ENCODE measurements around the gene TCF12. TPM values are rescaled to one million over a fixed set of nuclear protein-coding genes. Genes with fewer than 3 reads are reported as not detected.

The TCF12 gene
- total RNA-seq, 2 experiments from 2014 or later = 55.8 to 59.4 TPM

- Mint-ChIP-seq H3K4me1 (peaks cover 25% of the 10 kb centered on the region), H3K4me3 (no peak overlapping the region), H3K27ac (no peak overlapping the region), H3K27me3 (no peaks in the 10 kb centered on the region), H3K36me3 (peaks cover 33% of the 10 kb centered on the region), H3K9me3 (peaks cover 12% of the 10 kb centered on the region)
- no peak for DNase-seq
Observed at GRCh38 chr15:57025264-57025926, 107.0 kb downstream of the TCF12 start.

- no peak overlapping the region for H3K27ac Mint-ChIP-seq
- peaks cover 28% of the 10 kb centered on the region for H3K4me1 Mint-ChIP-seq
- peaks cover 12% of the 10 kb centered on the region for H3K9me3 Mint-ChIP-seq
- DNase-seq = no peak
- H3K36me3 Mint-ChIP-seq = peaks cover 30% of the 10 kb centered on the region
- H3K4me3 Mint-ChIP-seq = no peak overlapping the region
- no peaks in the 10 kb centered on the region for H3K27me3 Mint-ChIP-seq
Observed at GRCh38 chr15:57026016-57026592, 107.7 kb downstream of the TCF12 start.

DNA sequence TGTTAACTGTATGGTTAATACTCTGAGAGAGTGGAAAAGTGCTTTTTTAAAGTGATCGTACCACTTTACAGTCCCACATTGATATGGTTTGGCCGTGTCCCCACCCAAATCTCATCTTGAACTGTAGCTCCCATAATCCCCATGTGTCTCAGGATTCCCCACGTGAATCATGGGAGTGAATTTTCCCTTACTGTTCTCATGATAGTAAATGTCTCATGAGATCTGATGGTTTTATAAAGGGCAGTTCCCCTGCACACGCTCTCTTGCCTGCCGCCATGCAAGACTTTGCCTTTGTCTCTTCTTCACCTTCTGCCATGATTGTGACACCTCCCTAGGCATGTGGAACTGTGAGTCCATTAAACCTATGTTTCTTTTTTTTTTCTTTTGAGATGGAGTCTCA is 109.2 kb downstream of the TCF12 start:
- H3K9me3 Mint-ChIP-seq = peaks cover 6% of the 10 kb centered on the region
- no peak for DNase-seq

DNA sequence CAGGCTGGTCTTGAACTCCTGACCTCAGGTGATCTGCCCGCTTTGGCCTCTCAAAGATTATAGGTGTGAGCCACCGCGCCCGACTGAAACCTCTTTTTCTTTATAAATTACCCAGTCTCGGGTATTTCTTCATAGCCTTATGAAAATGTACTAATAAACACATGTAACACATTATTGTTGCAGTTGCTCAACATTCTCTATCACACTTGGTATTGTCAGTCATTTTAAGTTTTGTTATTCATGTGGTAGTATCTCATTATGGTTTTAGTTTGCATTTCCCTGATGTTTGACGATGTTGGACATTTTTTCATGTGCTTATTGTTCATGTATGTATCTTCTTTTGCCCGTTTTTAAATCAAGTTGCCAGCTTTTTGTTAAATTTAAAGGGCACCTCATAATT is 109.7 kb downstream of the TCF12 start:
- Mint-ChIP-seq H3K4me3 (no peak overlapping the region), H3K27ac (no peak overlapping the region)

More for the DNA sequence above, 109.2 kb downstream of the TCF12 start:
- no peak overlapping the region for H3K27ac Mint-ChIP-seq
- H3K4me3 Mint-ChIP-seq = no peak overlapping the region
- H3K4me1 Mint-ChIP-seq = peaks cover 29% of the 10 kb centered on the region
- no peaks in the 10 kb centered on the region for H3K27me3 Mint-ChIP-seq
- peaks cover 23% of the 10 kb centered on the region for H3K36me3 Mint-ChIP-seq

DNA sequence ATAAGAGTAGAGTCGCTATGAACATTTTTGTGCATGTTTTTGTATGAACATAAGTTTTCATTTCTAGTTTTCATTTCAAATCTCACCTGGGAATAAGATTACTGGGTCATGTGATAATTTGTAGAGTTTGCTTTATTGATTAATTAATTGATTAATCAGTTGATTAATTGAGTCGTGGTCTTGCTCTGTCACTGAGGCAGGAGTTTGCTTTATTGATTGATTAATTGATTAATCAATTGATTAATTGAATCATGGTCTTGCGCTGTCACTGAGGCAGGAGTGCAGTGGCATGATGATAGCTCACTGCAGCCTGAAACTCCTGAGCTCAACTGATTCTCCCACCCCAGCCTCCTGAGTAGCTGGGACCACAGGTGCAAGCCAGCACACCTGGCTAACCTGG is 111.6 kb downstream of the TCF12 start:
- no peaks in the 10 kb centered on the region for H3K9me3 Mint-ChIP-seq
- no peaks in the 10 kb centered on the region for H3K27me3 Mint-ChIP-seq
- peaks cover 13% of the 10 kb centered on the region for H3K36me3 Mint-ChIP-seq
- peaks cover 22% of the 10 kb centered on the region for H3K4me1 Mint-ChIP-seq
- no peak overlapping the region for H3K4me3 Mint-ChIP-seq
- no peak overlapping the region for H3K27ac Mint-ChIP-seq
- no peak for DNase-seq

More for the DNA sequence above, 109.7 kb downstream of the TCF12 start:
- peaks cover 23% of the 10 kb centered on the region for H3K4me1 Mint-ChIP-seq
- no peaks in the 10 kb centered on the region for H3K27me3 Mint-ChIP-seq
- peaks cover 3% of the 10 kb centered on the region for H3K9me3 Mint-ChIP-seq
- no peak for DNase-seq
- H3K36me3 Mint-ChIP-seq = peaks cover 19% of the 10 kb centered on the region

GRCh38 chr15:57031082-57031481 is 112.6 kb downstream of the TCF12 start:
- DNase-seq = no peak
- no peak overlapping the region for H3K27ac Mint-ChIP-seq
- no peaks in the 10 kb centered on the region for H3K9me3 Mint-ChIP-seq
- H3K4me1 Mint-ChIP-seq = peaks cover 25% of the 10 kb centered on the region
- no peaks in the 10 kb centered on the region for H3K27me3 Mint-ChIP-seq
- no peak overlapping the region for H3K4me3 Mint-ChIP-seq
- peaks cover 14% of the 10 kb centered on the region for H3K36me3 Mint-ChIP-seq

DNA sequence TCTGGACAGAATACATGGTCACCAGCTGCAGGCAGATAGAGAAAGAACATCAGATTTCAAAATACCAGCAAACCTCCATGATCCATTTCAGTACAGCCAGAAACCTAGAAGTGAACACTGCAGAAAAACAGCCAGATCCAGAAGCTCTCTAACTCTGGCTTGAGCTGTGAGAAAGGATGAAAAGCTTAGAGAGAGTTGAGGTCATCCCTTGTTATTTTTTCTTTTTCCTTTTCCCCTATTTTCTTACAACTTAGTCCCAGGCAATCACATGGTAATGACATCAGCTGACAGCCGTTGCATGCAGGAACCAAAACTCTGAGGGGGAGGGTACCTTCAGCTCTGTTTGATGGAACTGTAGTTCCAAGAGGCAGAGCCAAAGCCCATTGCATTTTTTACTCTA is 113.2 kb downstream of the TCF12 start:
- Mint-ChIP-seq H3K4me1 (peaks cover 26% of the 10 kb centered on the region), H3K36me3 (peaks cover 14% of the 10 kb centered on the region), H3K27ac (no peak overlapping the region), H3K27me3 (no peaks in the 10 kb centered on the region), H3K9me3 (no peaks in the 10 kb centered on the region), H3K4me3 (no peak overlapping the region)
- DNase-seq = no peak

- Mint-ChIP-seq H3K36me3 (peaks cover 19% of the 10 kb centered on the region), H3K27ac (no peak overlapping the region), H3K9me3 (no peaks in the 10 kb centered on the region), H3K4me1 (peaks cover 33% of the 10 kb centered on the region), H3K4me3 (no peak overlapping the region), H3K27me3 (no peaks in the 10 kb centered on the region)
- DNase-seq = no peak
Observed at GRCh38 chr15:57032338-57032737, 113.9 kb downstream of the TCF12 start.

- Mint-ChIP-seq H3K4me3 (no peak overlapping the region), H3K36me3 (peaks cover 17% of the 10 kb centered on the region), H3K4me1 (peaks cover 42% of the 10 kb centered on the region), H3K27ac (no peak overlapping the region), H3K27me3 (no peaks in the 10 kb centered on the region), H3K9me3 (peaks cover 4% of the 10 kb centered on the region)
- DNase-seq = no peak
Observed at GRCh38 chr15:57033715-57034439, 115.4 kb downstream of the TCF12 start.

GRCh38 chr15:57034613-57035012 is 116.2 kb downstream of the TCF12 start:
- H3K4me3 Mint-ChIP-seq = no peak overlapping the region
- H3K9me3 Mint-ChIP-seq = peaks cover 4% of the 10 kb centered on the region
- H3K27me3 Mint-ChIP-seq = no peaks in the 10 kb centered on the region
- DNase-seq = no peak
- H3K36me3 Mint-ChIP-seq = peaks cover 17% of the 10 kb centered on the region
- H3K4me1 Mint-ChIP-seq = peaks cover 49% of the 10 kb centered on the region
- H3K27ac Mint-ChIP-seq = no peak overlapping the region

DNA sequence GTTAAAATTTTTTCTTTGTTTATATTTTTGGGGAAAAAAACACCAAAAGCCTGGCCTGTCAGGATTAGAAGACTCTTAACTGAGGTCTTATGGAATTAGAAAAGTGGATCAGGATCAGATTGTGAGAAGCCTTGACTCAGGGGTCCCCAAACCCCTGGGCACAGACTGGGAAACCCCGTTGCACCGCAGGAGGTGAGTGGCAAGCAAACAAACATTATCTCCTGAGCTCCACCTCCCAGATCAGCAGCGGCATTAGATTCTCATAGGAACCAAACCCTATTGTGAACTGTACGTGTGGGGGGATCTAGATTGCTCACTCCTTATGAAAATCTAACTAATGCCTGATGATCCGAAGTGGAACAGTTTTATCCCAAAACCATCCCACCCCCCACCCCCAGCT is 117.2 kb downstream of the TCF12 start:
- no peaks in the 10 kb centered on the region for H3K27me3 Mint-ChIP-seq

DNA sequence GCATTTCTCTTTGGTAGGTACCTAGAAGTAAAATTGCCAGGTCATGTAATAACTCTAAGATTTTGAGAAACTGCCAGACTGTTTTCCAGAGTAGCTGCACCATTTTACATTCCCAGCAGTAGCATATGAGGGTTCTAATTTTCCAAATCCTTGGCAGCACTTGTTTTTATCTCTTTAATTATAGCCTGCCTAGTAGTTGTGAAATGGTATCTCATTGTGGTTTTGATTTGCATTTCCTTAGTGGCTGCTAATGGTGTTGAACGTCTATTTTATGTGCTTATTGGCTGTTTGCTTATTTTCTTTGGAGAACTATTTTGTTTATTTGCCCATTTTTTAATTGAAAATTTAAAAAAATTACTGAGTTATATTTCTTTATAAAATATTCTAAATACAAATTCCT is 117.9 kb downstream of the TCF12 start:
- Mint-ChIP-seq H3K27ac (no peak overlapping the region), H3K4me3 (no peak overlapping the region), H3K9me3 (peaks cover 4% of the 10 kb centered on the region), H3K27me3 (no peaks in the 10 kb centered on the region), H3K36me3 (peaks cover 17% of the 10 kb centered on the region), H3K4me1 (peaks cover 60% of the 10 kb centered on the region)
- DNase-seq = no peak

More for the DNA sequence above, 117.2 kb downstream of the TCF12 start:
- H3K27ac Mint-ChIP-seq = no peak overlapping the region
- peaks cover 55% of the 10 kb centered on the region for H3K4me1 Mint-ChIP-seq
- peaks cover 4% of the 10 kb centered on the region for H3K9me3 Mint-ChIP-seq
- no peak for DNase-seq
- H3K36me3 Mint-ChIP-seq = peaks cover 17% of the 10 kb centered on the region
- H3K4me3 Mint-ChIP-seq = no peak overlapping the region

GRCh38 chr15:57037548-57037947 is 119.1 kb downstream of the TCF12 start:
- DNase-seq = no peak
- Mint-ChIP-seq H3K4me3 (no peak overlapping the region), H3K36me3 (peaks cover 17% of the 10 kb centered on the region), H3K4me1 (peaks cover 55% of the 10 kb centered on the region), H3K9me3 (peaks cover 4% of the 10 kb centered on the region), H3K27ac (peak overlapping the region; percentile 42), H3K27me3 (no peaks in the 10 kb centered on the region)

GRCh38 chr15:57038040-57038439 is 119.6 kb downstream of the TCF12 start:
- Mint-ChIP-seq H3K4me3 (no peak overlapping the region), H3K36me3 (peaks cover 17% of the 10 kb centered on the region), H3K27me3 (no peaks in the 10 kb centered on the region), H3K27ac (no peak overlapping the region), H3K4me1 (peaks cover 57% of the 10 kb centered on the region), H3K9me3 (peaks cover 4% of the 10 kb centered on the region)
- DNase-seq = no peak

GRCh38 chr15:57038496-57038895 is 120.1 kb downstream of the TCF12 start:
- Mint-ChIP-seq H3K27ac (no peak overlapping the region), H3K4me1 (peaks cover 55% of the 10 kb centered on the region), H3K27me3 (no peaks in the 10 kb centered on the region), H3K4me3 (no peak overlapping the region), H3K36me3 (peaks cover 17% of the 10 kb centered on the region), H3K9me3 (peaks cover 4% of the 10 kb centered on the region)
- no peak for DNase-seq

All from activated naive CD8-positive, alpha-beta T cell treated with anti-CD3 and anti-CD28 coated beads for 36 hours (primary cell).